HCEC 1CT (cell line): Measurements from ENCODE around the gene PCSK6.

Source experiments
- DNase-seq: peaks from one replicate; pipeline ENCODE4 v3.0.0-alpha.2; 2017

PCSK6 gene

DNA sequence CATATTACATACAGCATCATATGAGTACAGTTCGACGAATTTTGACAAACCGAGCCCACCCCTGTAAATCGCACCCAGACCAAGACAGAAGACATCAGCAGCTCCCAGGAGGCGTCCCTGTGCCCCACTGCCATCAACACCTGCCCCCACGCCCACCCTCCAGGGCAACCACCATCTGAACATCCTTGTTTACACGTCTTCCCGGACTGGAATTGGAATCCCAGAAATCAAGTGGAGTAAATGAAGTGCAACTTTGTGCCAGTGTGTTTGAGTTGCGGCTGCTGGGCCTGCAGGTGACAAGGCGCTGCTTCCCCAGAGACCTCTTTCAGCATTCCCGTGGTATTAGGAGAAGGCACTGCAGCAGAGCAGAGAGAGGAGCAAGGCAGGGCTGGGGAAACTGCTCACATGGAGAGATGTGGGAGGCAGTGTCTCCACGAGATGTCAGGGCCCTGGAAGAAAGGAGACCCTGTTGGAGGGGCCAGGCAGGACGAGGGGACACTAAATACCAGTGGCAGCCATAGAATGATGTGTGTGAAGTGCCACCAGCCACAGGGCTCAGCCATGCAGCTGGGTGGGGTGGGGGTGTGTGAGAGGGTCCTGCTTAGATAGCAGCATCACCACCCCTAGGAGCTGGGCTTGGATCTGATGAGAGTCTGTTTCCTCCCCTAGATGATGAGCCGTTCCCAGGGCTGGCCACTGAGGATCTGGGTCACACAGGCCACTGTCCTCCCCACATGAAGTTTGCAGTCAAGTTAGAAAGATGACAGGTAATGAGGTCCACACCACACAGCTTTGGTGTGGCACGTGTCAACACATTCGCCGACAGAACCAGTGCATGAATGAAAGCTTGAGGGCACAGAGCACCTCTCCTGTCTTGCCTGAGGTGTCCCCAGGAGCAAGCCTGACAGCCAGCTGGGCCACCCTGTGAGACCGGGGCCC lies 33.4 kb upstream of the PCSK6 start:
- no peak for DNase-seq

DNA sequence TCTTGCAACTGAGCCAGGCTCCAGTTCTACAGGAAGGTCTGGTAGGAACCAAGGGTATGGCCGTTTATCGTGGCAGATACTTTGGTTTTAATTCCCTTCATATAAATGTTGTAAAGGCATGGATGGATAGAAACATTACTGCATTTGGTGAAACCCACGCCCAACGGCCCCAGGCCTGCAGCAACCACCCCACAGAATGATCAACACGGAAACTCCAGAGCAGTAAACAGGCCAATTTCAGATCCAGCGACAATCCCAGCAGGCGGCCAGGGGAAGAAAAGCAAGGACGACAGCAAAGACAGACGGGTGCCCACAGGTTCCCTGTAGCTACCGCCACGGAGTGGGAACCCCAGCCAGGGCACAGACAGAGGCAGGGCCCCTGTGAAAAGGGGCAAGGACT lies 32.6 kb upstream of the PCSK6 start:
- DNase-seq = no peak

DNA sequence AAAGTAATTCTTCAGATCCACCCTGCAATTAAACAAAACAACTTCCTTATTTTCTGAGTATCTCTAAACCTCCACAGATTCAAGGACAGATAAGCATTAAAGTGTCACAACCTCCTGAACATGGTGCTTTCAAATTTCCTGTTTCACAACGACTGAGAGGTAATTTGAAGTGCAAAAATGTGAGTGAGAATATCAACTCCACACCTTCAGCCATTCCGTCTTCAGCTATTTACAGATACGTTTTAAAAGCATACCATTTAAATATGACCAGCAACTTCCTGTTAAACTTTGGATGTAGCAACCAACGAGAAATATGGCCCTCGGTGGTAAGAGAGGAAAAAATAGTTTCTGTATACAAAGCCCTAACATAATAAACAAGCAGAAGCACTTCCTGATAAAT lies 32.1 kb upstream of the PCSK6 start:
- DNase-seq = no peak

DNA sequence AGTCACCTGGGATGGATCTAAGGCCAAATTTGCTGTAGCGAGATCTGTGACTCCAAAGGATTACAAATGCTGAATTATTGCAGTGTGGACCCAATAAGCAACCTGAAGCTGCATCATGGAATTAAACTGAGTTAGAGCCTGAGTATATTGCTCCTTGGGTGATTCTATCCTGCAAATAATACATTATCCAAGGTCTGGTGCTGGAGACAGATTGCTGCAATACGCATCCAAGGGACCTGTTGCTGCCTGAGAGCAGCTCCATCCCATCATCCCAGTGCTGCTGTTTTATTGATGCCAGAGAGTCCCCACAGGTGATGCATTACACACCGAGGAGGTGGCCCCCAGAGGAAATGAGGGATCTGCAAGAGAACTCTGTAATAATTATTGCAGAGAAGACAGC lies 31.6 kb upstream of the PCSK6 start:
- DNase-seq = no peak

DNA sequence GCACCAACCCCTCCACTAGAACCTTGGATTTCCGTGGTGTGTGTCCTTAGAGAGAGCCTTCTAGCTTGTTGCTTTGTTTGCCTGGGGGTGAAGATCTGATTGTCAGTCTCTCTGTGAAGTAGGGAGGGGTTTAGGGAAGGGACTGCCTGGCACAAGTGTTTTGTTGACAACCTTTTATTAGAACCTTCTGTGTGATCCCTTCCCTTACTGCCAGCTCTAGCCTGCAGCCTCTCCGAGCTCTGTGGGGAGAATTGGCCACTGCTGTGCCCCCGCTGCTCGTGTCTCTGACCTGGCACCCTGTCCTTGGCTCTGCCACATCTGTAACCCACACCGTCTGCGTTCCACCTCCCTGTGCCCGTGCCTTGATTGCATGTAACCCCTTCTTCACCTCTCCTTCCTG lies 30.9 kb upstream of the PCSK6 start:
- no peak for DNase-seq

DNA sequence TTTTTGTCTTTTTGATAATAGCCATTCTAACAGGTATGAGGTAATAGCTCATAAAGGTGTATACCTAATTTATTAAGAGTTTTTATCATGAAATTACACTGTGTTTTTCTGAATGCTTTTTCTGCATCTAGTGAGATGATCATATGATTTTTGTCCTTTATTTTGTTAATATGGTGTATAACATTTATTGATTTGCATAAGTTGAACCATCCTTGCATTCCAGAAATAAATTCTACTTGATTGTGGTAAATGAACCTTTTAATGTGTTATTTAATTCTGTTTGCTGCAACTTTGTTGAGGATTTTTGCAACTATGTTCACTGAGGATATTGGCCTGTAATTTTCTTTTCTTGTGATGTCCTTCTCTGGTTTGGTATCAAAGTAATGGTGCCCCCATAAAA lies 28.0 kb upstream of the PCSK6 start:
- DNase-seq = no peak

DNA sequence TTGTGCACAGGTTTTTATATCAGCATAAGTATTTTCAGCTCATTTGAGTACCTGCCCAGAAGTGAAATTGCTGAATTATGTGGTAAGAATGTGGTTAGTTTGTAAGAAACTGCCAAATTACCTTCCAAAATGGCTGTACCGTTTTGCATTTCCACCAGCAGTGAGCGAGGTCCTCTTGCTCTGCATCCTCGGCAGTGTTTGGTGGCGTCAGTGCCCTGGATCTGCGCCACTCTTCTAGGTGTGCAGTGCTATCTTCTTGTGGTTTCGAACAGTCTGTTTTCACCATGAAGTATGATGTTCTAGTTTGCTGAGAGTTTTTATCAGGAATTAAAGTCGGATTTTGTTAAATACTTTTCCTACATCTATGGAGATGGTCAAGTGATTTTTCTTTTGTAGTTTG lies 24.8 kb upstream of the PCSK6 start:
- DNase-seq = no peak

DNA sequence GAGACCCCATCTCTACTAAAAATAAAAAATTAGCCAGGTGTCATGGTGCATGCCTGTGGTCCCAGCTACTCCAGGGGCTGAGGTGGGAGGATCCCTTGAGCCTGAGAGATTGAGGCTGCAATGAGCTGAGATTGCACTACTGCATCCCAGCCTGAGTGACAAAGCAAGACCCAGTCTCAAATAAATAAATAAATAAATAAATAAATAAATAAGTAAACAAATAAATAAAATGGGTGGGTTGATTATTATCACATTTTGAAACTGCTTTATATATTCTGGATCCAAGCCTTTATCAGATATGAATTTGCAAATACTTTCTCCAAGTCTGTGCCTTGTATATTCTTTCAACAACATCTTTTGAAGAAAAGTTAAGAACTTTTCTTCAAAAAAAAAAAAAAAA lies 22.2 kb upstream of the PCSK6 start:
- no peak for DNase-seq

DNA sequence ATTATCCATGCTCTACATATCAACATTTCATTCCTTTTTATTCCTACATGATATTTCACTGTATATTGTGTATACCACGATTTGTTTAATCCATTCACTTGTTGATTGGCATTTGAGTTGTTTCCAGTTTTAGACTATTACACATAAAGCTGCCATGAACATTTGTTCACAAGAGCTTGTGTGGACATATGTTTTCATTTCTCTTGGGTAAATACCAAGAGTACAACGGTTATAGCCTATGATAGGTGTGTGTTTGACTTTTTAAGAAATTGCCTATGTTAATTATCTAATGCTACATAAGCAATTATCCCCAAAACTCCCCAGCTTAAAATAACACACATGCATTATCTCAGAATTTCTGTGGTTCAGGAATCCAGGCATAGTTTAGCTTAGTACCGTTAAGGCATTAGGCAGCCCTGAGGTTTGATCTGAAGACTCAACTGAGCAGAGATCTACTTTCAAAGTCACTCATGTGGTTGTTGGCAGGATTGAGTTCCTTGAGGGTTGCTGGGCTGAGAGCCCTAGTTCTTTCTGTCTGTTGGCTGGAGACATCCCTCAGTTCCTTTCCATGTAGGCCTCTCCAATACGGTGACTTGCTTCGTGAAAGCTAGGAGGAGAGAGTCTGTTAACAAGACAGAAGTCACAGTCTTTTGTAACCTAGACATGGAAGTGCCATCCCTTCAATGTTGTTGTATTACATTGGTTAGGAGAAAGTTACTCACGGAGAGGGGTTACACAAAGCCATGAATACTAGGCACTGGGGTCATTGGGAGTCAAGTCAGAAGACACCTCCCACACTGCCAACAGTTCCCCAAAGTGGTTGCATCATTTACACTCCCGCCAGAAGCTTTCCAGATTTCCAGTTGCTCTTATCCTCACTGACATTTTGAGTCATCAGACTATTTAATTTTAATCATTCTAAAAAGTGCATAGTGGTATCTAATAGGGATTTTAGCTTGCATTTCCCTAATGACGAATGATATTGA lies 21.0 kb upstream of the PCSK6 start:
- no peak for DNase-seq

DNA sequence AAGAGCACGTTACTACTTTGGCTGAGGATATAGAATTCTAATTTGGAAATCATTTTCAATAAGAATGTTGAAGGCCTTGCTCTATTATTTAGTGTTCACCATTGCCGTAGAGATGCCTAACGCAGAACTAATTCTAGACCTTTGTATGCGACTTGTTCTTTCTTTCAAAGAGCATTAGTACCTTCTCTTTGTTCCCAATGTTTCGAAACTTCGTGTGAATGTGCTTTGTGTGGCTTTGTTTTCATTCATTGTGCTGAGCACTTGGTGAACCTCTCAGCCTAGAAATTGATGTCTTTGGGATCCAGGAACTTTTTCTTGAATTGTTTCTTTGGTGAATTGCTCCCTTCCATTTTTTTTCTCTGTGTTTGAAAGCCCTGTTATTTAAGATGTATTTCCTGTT lies 19.8 kb upstream of the PCSK6 start:
- DNase-seq = no peak

DNA sequence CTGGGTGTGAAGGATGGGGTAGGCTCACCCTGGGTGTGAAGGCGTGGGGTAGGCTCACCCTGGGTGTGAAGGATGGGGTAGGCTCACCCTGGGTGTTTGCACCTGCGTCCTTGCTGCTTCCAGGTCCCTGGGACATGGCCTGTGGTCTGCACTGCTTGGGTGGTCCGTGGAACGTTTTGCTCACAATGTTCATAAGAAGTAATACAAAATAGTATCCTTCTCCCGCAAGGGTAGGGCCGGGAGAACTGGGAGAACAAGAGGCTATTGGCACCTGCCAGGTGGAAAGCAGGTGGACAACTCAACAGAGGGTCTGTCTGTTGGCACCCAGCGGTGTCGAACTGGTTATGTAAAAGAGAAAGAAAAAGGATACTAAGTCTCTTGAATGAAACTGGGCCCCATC lies 17.0 kb upstream of the PCSK6 start:
- DNase-seq = no peak

DNA sequence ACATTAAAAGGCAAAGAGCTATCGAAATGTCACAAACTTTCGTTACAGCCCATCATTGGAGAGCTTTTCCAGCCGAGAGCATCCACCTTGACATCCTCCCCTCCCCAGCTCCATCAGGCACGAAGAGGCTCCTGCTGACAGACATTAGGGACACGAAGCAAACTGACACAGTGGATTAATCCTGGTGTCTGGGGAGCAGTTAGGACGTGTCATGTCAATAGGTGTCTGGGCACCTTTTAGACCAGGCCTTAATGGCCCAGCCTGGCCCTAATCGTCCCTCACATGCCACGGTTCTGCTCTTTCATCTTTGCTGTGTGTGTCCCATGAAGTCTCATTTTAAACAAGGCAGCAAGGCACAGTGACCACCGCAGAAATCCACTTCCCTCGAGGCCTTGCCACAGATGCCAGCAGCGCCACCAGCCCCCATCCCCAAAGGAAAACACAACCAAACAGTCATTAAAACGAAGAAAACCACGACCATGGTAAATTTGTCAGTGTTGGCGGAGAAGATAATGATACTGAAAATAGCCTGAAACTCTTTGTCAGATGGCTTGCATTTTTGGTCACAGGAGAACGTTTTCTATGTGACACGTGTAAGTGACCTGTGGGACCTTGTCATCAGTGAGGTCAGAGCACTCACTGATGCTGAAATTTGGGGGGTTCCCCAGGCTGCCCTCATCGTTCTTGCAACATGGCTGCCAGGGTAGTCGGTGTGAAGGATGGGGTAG lies 16.3 kb upstream of the PCSK6 start:
- DNase-seq = no peak

DNA sequence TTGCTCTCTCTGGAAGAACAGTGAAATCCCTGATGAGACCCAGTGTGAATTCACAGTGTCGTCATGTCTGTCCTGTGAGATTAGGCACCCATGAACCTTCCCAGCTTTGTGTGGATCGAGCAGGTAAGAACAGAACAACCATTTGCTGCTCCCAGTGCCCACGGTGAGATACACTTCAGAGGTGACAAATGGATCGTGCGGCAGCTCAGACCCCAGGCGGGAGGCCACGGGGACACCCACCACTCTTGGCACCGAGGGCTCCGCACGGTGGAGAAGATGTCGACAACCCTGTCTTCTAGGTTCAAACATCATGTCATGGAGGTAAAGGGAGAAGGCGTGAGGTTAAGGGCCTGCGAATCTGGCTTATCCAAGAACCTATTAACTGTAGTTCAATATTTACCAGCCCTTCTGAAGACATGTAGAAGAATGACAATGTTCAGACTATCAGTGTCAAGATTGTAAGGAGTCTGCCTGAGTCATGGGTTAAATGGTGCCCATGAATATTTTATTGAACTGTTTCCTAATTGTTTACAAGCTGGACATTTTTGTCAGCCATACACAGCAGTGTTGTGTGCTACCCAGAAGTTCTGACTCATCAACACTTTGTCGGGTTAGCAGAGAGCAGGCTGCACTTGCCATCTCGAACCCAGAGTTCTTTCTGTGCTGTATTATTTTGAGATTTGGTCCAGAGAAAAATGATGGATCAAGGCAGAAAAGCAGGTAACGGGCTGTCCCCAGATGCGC lies 15.5 kb upstream of the PCSK6 start:
- DNase-seq = peak; percentile 48

DNA sequence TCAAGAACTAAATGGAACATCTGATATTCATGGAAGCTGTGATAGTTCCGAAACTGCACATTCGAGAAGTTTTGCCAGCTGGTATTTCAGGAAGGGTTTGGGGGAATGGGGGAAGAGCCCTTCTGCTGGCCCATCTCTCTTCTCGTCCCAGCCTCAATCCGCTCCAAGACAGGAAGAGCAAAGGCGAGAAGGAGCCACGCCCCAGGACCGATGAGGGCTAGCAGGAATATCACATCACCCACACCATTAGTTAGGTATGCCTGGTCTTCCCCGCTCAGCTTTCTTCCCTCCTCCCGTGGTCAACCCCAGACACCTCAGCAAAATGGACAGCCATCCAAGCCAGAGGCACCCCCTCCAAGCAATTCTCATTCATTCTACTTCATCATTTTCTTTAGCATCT lies 14.9 kb upstream of the PCSK6 start:
- DNase-seq = no peak

DNA sequence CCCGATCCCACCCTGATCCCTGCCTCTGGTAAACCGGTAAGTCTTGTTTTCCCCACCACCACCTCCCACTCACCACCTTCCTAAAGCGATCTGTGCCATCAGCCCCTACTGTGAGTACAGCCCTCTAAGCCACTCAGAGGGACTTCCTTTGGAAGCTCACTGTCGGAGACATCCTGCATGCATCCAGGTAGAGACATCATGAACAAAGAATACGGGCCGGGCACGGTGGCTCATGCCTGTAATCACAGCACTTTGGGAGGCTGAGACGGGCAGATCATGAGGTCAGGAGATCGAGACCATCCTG lies 13.7 kb upstream of the PCSK6 start:
- no peak for DNase-seq

DNA sequence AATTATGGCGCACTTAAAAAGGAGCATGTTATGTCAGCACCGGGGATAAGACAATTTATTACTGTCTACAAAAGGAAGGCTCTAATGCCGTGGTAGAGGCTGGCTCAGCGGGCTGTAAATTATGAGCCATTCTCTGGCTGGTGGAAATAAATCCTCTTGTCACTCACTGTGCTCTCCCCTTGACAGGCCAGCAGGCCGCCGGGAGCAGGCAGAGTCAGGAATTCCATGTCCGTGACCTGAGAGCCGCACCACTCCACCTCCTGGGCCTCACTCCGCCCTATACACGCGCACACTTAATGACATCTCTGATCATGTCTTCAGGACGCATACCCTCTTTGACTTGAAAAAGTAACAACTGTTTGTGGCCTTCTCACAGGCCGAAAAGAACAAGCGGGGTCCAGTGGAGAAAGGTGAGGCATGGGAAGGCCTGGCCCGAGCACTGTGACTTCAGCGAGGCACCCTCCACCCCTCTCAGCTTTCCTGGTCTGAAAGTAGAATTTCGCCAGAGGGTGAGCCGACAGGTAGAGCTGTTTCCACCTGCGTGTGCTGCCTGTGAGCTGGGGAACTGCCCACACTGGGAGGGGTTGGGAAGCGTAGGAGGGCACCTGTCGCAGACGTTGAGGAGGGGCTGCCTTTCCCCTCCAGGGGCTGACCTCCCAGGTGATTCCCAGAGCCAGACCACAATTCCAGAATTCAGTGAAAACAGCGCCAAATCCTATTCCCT lies 13.2 kb upstream of the PCSK6 start:
- no peak for DNase-seq

DNA sequence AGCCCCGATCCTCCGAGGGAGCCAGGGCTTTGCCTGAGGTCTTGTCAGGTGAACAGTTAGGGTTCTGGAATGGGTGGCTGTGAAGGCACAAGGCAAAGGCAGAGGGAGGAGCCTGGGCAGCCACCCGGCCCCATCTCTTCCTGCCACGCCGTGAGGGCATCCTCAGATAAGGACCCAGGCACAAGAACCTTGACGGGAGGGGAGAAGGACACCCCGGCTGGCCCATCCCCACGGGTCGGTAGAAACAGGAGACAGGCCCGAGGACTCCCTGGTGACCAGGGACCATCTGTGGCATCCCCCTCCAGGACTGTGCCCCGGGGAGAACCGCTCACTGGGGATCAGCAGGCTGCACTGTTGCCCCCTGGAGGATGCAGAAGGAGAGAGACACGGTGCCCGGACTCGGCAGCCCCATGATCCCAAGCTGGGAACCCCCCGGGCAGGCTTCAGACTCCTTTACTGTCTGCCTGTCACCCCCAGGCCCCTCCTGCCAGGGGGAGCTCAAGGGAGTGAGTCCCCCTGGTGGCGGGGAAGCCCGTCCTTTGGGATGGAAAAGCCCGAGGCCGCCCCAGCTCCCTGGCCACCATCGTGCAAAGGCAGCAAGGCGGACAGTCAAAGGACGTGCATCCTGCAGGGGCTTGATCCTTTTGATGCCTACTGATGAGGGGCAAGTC lies 12.3 kb upstream of the PCSK6 start:
- peak; percentile 13 for DNase-seq

DNA sequence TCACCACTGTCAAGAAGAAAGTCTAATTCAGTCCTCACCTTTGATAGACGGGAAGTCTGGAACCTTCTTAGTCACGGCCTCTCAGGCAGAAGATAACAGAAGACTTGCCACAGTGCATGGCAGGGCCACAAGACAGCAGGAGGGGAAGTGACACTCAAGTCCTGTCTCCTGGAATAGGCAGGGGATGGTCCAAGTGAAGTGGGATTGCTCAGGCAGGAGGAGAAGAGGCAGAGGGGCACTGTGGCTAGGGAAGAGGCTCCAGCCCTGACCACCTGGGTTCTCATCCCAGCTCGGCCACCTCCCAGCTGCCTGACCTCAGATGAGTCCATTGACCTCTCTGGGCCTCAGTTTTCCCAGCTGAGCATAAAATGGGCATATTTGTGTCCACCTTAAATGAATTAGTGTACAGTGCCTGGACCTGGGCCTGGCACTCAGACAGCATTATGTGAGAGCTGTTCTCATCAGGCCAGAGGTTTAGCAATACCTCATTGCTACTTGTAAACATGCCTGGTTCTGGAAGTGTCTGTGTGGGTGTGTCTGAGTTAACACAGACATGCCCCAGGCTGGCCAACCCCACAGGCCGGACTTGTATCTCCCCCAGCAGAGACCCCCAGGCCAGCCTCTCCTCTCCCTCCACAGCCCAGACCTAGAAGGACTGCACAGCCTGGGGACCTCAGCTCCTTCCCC lies 11.5 kb upstream of the PCSK6 start:
- DNase-seq = no peak

DNA sequence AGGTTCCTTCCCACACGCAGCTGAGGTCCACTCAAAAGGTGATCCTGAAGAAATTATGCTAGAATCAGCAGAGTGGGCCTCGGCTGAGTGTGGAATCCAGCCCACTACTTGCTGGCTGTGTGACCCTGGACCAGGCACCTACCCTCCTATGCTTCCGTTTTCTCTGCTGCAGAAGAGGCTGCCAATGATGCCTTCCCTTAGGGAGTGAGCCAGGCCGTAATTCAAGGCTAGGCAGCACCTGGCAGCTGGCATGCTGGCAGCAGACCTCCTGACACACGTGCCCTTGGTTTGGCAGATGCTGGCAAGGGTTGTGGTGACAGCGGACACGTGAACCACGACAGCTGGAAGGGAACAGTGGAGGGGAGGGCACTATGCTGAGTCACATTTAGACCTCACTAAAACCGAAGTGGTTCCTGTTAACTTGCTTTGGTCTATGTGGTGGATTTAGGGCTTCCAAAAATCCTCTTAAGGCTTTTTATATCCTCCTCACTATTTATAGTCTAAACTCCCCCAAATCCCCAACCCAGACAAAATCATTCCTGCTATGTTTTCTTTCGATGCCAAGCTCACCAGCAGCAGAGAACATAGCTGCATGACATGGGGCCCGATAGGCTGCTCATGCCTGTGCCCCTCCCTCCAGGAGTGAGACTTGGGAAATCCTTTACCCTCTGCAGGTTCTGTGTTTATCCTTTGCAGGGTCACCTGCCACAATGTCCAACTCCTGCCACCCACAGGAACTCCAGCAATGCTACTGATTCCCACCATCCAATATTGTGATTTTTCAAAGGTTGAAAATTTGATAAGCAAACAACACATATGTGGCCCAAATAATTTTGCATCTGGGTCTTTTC lies 10.6 kb upstream of the PCSK6 start:
- DNase-seq = no peak
